Endothelial cell of umbilical vein (primary cell): Measurements from ENCODE around the gene COL21A1. TPM values are rescaled to one million over a fixed set of nuclear protein-coding genes. Genes with fewer than 3 reads are reported as not detected.
A peak's percentile ranks its signal among the peaks of the same experiment; 100 is the strongest.

ENCODE experiments used
- BruUV-seq: library from RNA; stranded (reverse); fragments of 400-500 nt; replicated peaks from 2 replicates; lab custom pipeline; 2021; lab: Mats Ljungman, UMichigan
- CTCF ChIA-PET: fragments of 300-600, 350-600 bp; sonication (Branson Sonifier 250); formaldehyde crosslinking; loops from one replicate; lab custom pipeline; 2021; ENCODE audit warnings: antibody characterized with exemption, inconsistent platforms; lab: Charles Lee
- POLR2A ChIA-PET: fragments of 300-600, 350-600 bp; sonication (Branson Sonifier 250); formaldehyde crosslinking; loops from one replicate; lab custom pipeline; 2021; ENCODE audit warnings: antibody characterized with exemption, inconsistent platforms; lab: Charles Lee
- DNase-seq: peaks from one replicate; pipeline ENCODE4 v3.0.0-alpha.2; 2011; ENCODE audit warnings: low read depth, low spot score
- FAIRE-seq: peaks from 2 replicates; lab custom pipeline; 2011; peaks lifted over from hg19 to GRCh38; lab: Jason Lieb, UNC
- H2AFZ ChIP-seq: 2 replicates; pipeline ENCODE4 v1.6.0; 2012; ENCODE audit warnings: low read depth, low read length, control low read depth, inconsistent platforms
- H3K27ac ChIP-seq: 2 replicates; pipeline ENCODE4 v1.5.1; 2011; ENCODE audit warnings: low read depth, mild to moderate bottlenecking, control low read depth, low read length, moderate library complexity; ENCODE audit not compliant: insufficient read depth
- H3K27me3 ChIP-seq, 2 experiments: 2 replicates each; pipeline versions ENCODE4 v1.6.0 to v1.6.1; 2011; ENCODE audit warnings: low read length in 2 of 2, mixed read lengths in 1 of 2; ENCODE audit not compliant: control insufficient read depth in 2 of 2, insufficient read depth in 2 of 2
- H3K36me3 ChIP-seq, 2 experiments: 2 replicates in 1 of 2; 3 replicates in 1 of 2; pipeline ENCODE4 v1.5.1; 2011; ENCODE audit warnings: low read length in 2 of 2, mild to moderate bottlenecking in 1 of 2, moderate library complexity in 1 of 2; ENCODE audit not compliant: control insufficient read depth in 2 of 2, insufficient read depth in 2 of 2; ENCODE audit errors: extremely low read depth in 1 of 2
- H3K4me1 ChIP-seq: 3 replicates; pipeline ENCODE4 v1.5.1; 2011; ENCODE audit warnings: mild to moderate bottlenecking, low read length; ENCODE audit not compliant: control insufficient read depth, insufficient read depth; ENCODE audit errors: extremely low read depth
- H3K4me2 ChIP-seq: 2 replicates; pipeline ENCODE4 v1.6.1; 2011; ENCODE audit warnings: low read length, control low read depth, mixed read lengths; ENCODE audit not compliant: insufficient read depth
- H3K4me3 ChIP-seq, 3 experiments: fragments of 200-600 bp in 1 of 3; sonication (generic), shearing (Covaris generic) in 1 of 3; replicated peaks in 1 of 3; 2 replicates each; pipeline ENCODE4 v1.5.1; 2011 to 2016; ENCODE audit warnings: control low read depth in 3 of 3, low read length in 3 of 3, mild to moderate bottlenecking in 2 of 3, inconsistent platforms in 1 of 3, low read depth in 1 of 3, moderate library complexity in 1 of 3; ENCODE audit not compliant: insufficient read depth in 1 of 3
- H3K79me2 ChIP-seq: 2 replicates; pipeline ENCODE4 v1.6.0; 2012; ENCODE audit warnings: low read length, inconsistent platforms; ENCODE audit not compliant: control insufficient read depth, insufficient read depth
- H3K9ac ChIP-seq: replicated peaks from 2 replicates; pipeline ENCODE3; 2011; ENCODE audit warnings: low read length, control low read depth; ENCODE audit not compliant: insufficient read depth; ENCODE audit errors: extremely low read depth
- H3K9me1 ChIP-seq: replicated peaks from 3 replicates; pipeline ENCODE4 v1.6.0; 2011; ENCODE audit warnings: mild to moderate bottlenecking, low read length; ENCODE audit not compliant: control insufficient read depth, insufficient read depth; ENCODE audit errors: extremely low read depth
- H3K9me3 ChIP-seq: replicated peaks from 2 replicates; pipeline ENCODE4 v1.5.1; 2012; ENCODE audit warnings: low read length, inconsistent platforms; ENCODE audit not compliant: control insufficient read depth, insufficient read depth
- H4K20me1 ChIP-seq: replicated peaks from 2 replicates; pipeline ENCODE3; 2011; ENCODE audit warnings: mild to moderate bottlenecking, low read length; ENCODE audit not compliant: control insufficient read depth, insufficient read depth; ENCODE audit errors: extremely low read depth
- EZH2 ChIP-seq: IDR thresholded peaks from 2 replicates; pipeline ENCODE4 v1.6.1; 2012; ENCODE audit warnings: borderline replicate concordance, low read depth, mild to moderate bottlenecking, moderate library complexity, low read length, inconsistent platforms; ENCODE audit not compliant: severe bottlenecking
- FOS ChIP-seq: IDR thresholded peaks from 2 replicates; pipeline ENCODE4 v1.6.1; 2011; ENCODE audit warnings: mild to moderate bottlenecking, low read length, moderate library complexity, borderline replicate concordance; ENCODE audit not compliant: insufficient read depth
- GATA2 ChIP-seq: IDR thresholded peaks from 2 replicates; pipeline ENCODE4 v1.7.0; 2011; ENCODE audit warnings: low read depth, mild to moderate bottlenecking, moderate library complexity, mixed read lengths, low read length; ENCODE audit not compliant: insufficient read length, insufficient read depth
- JUN ChIP-seq: IDR thresholded peaks from 2 replicates; pipeline ENCODE4 v1.6.1; 2011; ENCODE audit warnings: borderline replicate concordance, low read depth; ENCODE audit not compliant: insufficient read length, insufficient read depth
- MYC ChIP-seq: IDR thresholded peaks from one replicate; pipeline ENCODE4 v1.6.1; 2011; ENCODE audit warnings: mild to moderate bottlenecking, low read depth, low read length
- POLR2A ChIP-seq: IDR thresholded peaks from 2 replicates; pipeline ENCODE4 v1.6.1; 2012; ENCODE audit warnings: low read depth, mild to moderate bottlenecking, control low read depth, low read length
- POLR2AphosphoS5 ChIP-seq: IDR thresholded peaks from 2 replicates; pipeline ENCODE4 v1.6.1; 2012; ENCODE audit warnings: low read depth, mild to moderate bottlenecking, control low read depth, low read length, moderate library complexity; ENCODE audit not compliant: insufficient read depth
- dilution Hi-C: fragments of 300-500 bp; cut with MboI; formaldehyde crosslinking; loops from one replicate; pipeline ENCODE4 v1.15.0; 2019; ENCODE audit warnings: low sequenced_read_pairs; ENCODE audit not compliant: extremely low pct_ligation_motif_present
- intact Hi-C: fragments of 100-400 bp; cut with micrococcal nuclease; formaldehyde crosslinking; loops from one replicate; pipeline ENCODE4 v1.10.0; 2022
- polyA plus RNA-seq, 4 experiments: library from polyadenylated mRNA; depleted of rRNA in 3 of 4; stranded (reverse) in 3 of 4; unstranded in 1 of 4; fragments of >200 nt; gene quantifications; 2 replicates each; pipeline versions ENCODE4 v1.2.1 to v1.2.3, GENCODE V29; 2011 to 2012; ENCODE audit warnings: missing spikeins in 1 of 4
- total RNA-seq: library from RNA; stranded (reverse); gene quantifications from 2 replicates; pipeline ENCODE4 v1.2.3, GENCODE V29; 2021
- TF ChIP-seq, protein P1 (sequence below), 2 donors: IDR thresholded peaks; 1 replicate in 1 of 2; 2 replicates in 1 of 2; pipeline ENCODE4 v1.5.1; 2011; ENCODE audit warnings: low read length in 2 of 2, mild to moderate bottlenecking in 2 of 2, moderate library complexity in 2 of 2, control low read depth in 1 of 2, inconsistent platforms in 1 of 2, low read depth in 1 of 2; ENCODE audit not compliant: insufficient read depth in 1 of 2; ENCODE audit errors: extremely low read depth in 1 of 2
- TF ChIP-seq, protein P2 (sequence below): IDR thresholded peaks from 2 replicates; pipeline ENCODE4 v1.6.1; 2011; ENCODE audit not compliant: insufficient read depth, insufficient read length

The COL21A1 gene
- total and polyA plus RNA-seq, 2 donors (not counting 3 experiments of a cell fraction or from before 2014, with no cell fraction given): 0.22 to 1.4 TPM

GRCh38 chr6:56147766-56148165, 99.6 kb downstream of the COL21A1 start:
- H3K27ac ChIP-seq: no peak overlapping the region
- ChIA-PET CTCF (interaction anchor here (0.7 to 1.0 kb wide), 2 partner anchors 144 to 145 kb away, joined by 3 read pairs; no protein-coding TSS in a partner anchor), POLR2A (interaction anchor here (0.7 kb wide), 1 partner anchor 123 kb away, joined by 4 read pairs; no protein-coding TSS in a partner anchor)
- no peak for TF ChIP-seq GATA2
- TF ChIP-seq JUN: no peak
- H3K4me2 ChIP-seq: no peak overlapping the region
- no peaks in the 10 kb centered on the region for H3K9me3 ChIP-seq
- FAIRE-seq: no peak
- H3K9ac ChIP-seq: no peak overlapping the region
- DNase-seq: no peak
- H3K36me3 ChIP-seq: no peaks in the 10 kb centered on the region
- peaks cover 33% of the 10 kb centered on the region for H3K4me1 ChIP-seq
- no TSS peak for BruUV-seq
- no peaks in the 10 kb centered on the region for H3K27me3 ChIP-seq
- H3K79me2 ChIP-seq: no peaks in the 10 kb centered on the region
- H3K9me1 ChIP-seq: no peaks in the 10 kb centered on the region
- intact Hi-C loops: loop anchor here (5.0 kb wide), 1 partner anchor 145 kb away; no protein-coding TSS in a partner anchor
- dilution Hi-C loops: no loop called here
- H3K4me3 ChIP-seq: no peak overlapping the region
- H4K20me1 ChIP-seq: no peaks in the 10 kb centered on the region
- no peak overlapping the region for H2AFZ ChIP-seq

DNA sequence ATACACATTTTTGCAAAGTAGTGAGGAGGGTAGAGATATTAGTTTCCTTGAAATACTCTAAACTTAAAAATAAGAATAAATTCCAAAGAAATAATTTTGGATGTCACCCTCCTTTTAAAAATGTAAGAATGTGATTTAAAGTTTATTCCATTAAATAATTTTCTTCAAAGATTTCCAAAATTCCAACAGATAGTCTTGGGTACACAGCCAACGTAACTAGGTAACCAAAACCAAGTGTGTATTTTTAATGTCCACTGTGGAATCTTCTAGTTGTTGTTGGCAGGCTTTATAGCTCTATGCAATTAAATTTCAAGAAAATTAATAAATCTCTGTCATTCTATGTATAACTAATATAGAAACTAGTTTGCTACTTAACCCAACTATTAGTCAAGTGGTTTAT, 101.3 kb downstream of the COL21A1 start:
- H3K9ac ChIP-seq: no peak overlapping the region
- CTCF ChIA-PET: interaction anchor here (0.8 to 1.2 kb wide), 3 partner anchors 10 to 50 kb away, joined by 3 to 4 read pairs (median 4); no protein-coding TSS in a partner anchor
- peaks cover 33% of the 10 kb centered on the region for H3K4me1 ChIP-seq
- dilution Hi-C loops: no loop called here
- DNase-seq (no peak), FAIRE-seq (no peak)
- TF ChIP-seq MYC: no peak
- TF ChIP-seq, protein P1, sequence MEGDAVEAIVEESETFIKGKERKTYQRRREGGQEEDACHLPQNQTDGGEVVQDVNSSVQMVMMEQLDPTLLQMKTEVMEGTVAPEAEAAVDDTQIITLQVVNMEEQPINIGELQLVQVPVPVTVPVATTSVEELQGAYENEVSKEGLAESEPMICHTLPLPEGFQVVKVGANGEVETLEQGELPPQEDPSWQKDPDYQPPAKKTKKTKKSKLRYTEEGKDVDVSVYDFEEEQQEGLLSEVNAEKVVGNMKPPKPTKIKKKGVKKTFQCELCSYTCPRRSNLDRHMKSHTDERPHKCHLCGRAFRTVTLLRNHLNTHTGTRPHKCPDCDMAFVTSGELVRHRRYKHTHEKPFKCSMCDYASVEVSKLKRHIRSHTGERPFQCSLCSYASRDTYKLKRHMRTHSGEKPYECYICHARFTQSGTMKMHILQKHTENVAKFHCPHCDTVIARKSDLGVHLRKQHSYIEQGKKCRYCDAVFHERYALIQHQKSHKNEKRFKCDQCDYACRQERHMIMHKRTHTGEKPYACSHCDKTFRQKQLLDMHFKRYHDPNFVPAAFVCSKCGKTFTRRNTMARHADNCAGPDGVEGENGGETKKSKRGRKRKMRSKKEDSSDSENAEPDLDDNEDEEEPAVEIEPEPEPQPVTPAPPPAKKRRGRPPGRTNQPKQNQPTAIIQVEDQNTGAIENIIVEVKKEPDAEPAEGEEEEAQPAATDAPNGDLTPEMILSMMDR (IDR thresholded peaks at IDR 0.05; ENCODE audit: extremely low read depth in 1 of 2, insufficient read depth in 1 of 2, low read depth in 1 of 2, low read length in 2 of 2): no peak
- no peak for TF ChIP-seq GATA2
- TF ChIP-seq POLR2A: no peak
- no peak for TF ChIP-seq FOS
- TF ChIP-seq POLR2AphosphoS5: no peak
- TF ChIP-seq, protein P2, sequence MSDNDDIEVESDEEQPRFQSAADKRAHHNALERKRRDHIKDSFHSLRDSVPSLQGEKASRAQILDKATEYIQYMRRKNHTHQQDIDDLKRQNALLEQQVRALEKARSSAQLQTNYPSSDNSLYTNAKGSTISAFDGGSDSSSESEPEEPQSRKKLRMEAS: no peak
- no peak for TF ChIP-seq JUN
- no peak for TF ChIP-seq EZH2
- H3K79me2 ChIP-seq: no peaks in the 10 kb centered on the region
- no peak overlapping the region for H3K27ac ChIP-seq
- intact Hi-C loops: loop anchor here (5.0 kb wide), 1 partner anchor 146 kb away; no protein-coding TSS in a partner anchor
- H3K4me2 ChIP-seq: peak overlapping the region; percentile 79
- H2AFZ ChIP-seq: no peak overlapping the region
- POLR2A ChIA-PET: interaction anchor here (0.6 kb wide), 1 partner anchor 33 kb away, joined by 8 read pairs; no protein-coding TSS in a partner anchor
- H3K36me3 ChIP-seq: no peaks in the 10 kb centered on the region
- no peak overlapping the region for H3K4me3 ChIP-seq
- H3K9me1 ChIP-seq: no peaks in the 10 kb centered on the region
- no peaks in the 10 kb centered on the region for H3K27me3 ChIP-seq
- no TSS peak for BruUV-seq
- H4K20me1 ChIP-seq: no peaks in the 10 kb centered on the region
- no peaks in the 10 kb centered on the region for H3K9me3 ChIP-seq
